ENCODE results near the gene ZSWIM1.
"Not testable (repeated sequence)": the region's sequence is repeated elsewhere in the genome, so short reads cannot be mapped to it uniquely, and the experiment has no call there.

ZSWIM1 gene

DNA sequence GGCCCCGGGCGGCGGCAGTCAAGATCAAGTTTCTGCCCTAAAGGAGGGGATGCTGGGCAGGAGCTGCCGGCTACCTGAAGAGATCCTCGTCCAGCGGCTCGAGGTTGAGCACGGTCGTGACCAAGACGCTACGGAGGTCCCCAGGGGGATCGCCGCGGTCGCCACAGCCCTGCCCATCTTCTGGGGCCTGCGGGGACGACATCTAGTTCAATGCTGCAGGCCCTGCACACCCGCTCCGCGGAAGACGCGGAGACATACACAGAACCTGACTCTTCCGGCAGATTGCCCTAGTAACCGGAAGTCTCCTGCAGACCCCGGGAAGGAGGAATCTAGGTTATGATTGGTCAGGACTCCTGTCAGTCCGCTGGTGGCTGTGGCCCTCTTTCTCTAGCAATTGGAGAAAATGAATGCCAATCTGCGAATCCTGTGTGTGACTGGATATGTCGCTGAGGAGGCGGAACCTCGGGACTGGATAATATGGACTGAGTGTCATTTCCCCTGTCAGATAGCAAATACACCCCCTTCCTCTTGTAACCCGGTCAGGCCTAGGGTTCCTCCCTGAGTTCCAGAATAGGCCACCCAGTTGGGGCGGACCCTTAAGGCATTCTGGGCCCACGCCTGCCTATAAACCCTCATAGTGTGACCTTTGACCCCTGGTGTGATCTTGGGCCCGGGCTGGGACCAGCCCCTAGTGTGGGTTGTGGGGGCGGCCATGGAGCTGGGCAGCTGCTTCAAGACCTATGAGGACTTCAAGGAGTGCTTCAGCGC is 23.7 kb upstream of the ZSWIM1 start, which contains the start of the genes ACOT8 and ZSWIM3:
TSS of gene ACOT8 (minus strand) at position 279 of the 768 bp plus-strand sequence. CDS start at position 202, 77 bp downstream.
TSS of gene ZSWIM3 (plus strand) at position 501 of the 768 bp plus-strand sequence. CDS start at position 713, 212 bp downstream.
- peak; percentile 100 for DNase-seq

GRCh38 chr20:45857882-45858216 is 23.2 kb upstream of the ZSWIM1 start:
- no peak for DNase-seq

- no peak for DNase-seq
Observed at GRCh38 chr20:45859916-45860315, 21.1 kb upstream of the ZSWIM1 start.

DNA sequence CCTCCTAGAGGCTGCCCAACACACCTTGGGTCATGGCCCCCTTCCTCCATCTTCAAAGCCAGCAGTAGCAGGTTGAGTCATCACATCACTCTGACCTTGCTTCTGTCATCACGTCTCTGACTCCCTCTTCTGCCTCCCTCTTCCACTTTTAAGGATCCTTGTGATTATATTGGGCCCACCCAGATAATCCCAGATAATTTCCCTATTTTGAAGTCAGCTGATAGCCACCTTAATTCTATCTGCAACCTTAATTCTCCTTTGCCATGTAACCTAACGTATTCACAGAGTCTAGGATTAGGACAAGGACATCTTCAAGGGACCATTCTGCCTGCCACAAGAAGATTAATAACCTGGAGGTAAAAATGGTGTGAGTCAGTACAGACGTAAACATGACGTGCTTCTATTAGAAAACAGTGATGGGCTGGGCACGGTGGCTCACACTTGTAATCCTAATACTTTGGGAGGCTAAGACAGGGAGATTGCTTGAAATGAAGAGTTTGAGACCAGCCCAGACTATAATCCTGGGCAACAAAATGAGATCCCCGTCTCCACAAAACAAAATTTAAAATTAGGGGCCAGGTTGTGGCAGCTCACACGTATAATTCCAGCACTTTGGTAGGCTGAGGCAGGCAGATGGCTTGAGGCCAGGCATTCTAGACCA is 20.3 kb upstream of the ZSWIM1 start:
- DNase-seq = no peak

DNA sequence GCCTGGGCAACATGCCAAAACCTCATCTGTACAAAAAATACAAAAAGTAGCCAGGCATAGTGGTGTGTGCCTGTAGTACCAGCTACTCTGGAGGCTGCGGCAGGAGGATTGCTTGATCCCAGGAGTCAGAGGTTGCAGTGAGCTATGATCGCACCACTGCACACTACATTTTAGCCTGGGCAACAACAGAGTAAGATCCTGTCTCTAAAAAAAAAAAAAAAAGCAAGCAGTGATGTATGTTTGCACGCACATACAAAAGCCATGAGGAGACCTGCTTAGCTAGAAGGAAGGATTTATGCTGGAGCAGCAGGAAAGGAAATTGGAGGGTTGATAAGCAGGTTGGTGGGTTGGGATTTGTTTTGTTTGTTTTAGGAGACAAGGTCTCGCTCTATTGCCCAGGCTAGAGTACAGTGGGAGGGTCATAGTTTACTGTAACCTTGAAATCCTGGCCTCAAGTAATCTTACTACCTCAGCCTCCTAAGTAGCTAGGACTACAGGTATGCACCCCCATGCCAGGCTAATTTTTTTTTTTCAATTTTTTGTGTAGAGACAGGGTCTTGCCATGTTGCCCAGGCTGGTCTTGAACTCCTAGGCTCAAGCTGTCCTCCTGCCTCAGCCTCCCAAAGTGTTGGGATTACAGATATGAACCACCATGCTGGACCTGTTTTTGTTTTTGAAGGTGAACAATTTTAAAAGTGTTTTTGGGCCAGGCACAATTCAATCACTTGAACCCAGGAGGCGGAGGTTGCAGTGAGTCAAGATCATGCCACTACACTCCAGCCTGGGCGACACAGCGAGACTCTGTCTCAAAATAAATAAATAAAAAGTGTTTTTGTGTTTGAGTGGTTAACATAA is 19.6 kb upstream of the ZSWIM1 start:
- DNase-seq = no peak

DNA sequence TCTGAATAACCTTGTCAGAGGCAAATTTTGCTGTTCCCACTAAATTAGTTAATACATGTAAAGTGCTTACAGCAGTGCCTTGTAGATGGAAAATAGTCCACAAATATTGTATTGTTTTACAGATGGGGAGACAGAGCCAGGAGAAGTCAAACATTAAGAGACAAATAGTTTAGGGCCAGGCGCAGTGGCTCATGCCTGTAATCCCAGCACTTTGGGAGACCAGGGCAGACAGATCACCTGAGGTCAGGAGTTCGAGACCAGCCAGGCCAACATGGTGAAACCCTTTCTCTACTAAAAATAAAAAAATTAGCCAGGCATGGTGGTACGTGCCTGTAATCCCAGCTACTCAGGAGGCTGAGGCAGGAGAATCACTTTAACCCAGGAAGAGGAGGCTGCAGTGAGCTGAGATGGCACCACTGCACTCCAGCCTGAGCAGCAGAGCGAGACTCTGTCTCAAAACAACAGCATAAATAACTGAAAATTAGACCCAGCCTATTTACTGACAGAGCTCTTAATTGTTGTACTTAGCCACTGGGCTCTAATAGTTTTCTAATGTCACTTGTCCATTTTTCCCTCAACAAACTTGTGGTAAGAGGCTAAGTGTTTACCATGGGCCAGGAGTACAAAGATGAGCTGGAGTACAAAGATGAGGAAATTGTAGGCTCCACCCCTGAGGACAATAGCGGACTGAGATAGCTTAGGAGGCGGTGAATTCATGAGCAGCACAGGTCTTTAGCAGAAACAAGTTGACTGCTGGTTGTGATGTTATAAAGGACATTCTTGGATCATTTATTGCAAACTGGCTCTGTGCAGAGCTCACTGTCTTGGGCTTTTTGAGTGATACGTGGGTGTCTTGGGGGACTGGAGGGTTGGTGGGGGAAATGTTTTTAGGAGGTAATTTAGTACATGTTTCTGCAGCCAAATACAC is 17.2 kb upstream of the ZSWIM1 start:
- DNase-seq = no peak

DNA sequence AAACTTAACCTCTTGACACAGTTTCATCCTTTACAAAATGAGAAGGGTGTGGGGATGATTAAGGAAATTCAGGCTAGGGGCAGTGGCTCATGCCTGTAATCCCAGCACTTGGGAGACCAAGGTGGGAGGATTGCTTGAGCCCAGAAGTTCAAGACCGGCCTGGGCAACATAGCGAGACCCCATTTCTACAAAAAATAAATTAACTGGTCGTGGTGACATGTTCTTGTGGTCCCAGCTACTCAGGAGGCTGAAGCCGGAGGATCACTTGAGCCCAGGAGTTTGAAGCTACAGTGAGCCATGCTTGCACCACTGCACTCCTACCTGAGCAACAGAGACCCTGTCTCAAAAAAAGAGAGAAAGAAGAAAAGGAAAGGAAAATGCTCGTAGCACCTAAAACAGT is 14.6 kb upstream of the ZSWIM1 start:
- no peak for DNase-seq

- DNase-seq = no peak
Observed at GRCh38 chr20:45867136-45867818, 13.8 kb upstream of the ZSWIM1 start.

- DNase-seq = peak; percentile 45
Observed at GRCh38 chr20:45867819-45868176, 13.2 kb upstream of the ZSWIM1 start.

- DNase-seq = no peak
Observed at GRCh38 chr20:45872626-45873025, 8.4 kb upstream of the ZSWIM1 start.

DNA sequence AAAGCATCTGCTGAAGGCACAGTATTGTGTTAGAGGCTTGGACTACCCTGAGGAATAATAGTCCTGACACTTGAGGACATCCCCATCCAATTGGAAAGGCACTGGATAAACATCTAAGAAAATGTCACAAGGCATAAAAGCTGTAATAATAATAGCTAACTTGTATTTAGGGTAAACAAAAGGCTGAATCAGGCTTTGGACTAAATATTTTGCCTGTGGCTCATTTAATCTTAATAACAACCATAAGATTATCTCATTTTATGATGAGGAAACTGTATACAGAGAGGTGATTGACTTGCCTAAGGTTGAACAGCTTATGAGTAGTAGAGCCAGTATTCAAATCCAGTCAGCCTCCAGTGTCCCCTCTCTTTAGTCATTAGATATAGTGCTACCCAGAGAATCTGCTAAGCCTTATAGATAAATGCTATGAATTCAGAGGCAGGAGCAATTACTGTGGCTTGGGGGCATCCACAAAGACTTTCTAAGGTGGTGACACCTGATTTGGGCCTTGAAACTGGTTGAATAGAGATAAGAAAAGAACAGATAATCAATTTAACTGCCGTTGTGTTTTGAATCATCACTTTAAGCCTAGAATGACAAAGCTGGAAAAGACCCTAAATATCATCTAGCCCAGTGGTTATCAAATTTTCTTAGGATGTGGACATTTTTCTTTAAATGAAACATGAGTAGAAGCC is 7.5 kb upstream of the ZSWIM1 start:
- no peak for DNase-seq

GRCh38 chr20:45874104-45874481 is 6.9 kb upstream of the ZSWIM1 start:
- not testable (repeated sequence) for DNase-seq

DNA sequence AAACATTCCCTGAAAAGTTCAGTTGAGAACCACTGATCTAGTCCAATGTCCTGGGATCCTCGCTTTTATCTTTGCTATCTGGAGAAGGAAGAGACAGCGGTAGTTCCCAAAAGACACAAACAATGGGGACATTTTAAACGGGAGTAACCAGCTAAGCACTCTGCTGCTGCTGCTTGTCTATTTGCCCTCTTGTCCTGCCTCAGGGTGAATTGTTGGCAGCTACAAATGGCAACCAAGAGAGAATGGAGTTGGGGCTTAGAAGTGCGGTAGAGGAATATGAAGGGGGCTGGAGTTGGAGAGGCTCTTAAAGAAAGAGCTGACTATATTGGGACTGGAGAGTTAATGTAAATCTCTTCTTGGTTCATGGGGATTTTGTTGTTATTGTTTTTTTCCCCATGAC is 6.5 kb upstream of the ZSWIM1 start:
- DNase-seq = no peak

DNA sequence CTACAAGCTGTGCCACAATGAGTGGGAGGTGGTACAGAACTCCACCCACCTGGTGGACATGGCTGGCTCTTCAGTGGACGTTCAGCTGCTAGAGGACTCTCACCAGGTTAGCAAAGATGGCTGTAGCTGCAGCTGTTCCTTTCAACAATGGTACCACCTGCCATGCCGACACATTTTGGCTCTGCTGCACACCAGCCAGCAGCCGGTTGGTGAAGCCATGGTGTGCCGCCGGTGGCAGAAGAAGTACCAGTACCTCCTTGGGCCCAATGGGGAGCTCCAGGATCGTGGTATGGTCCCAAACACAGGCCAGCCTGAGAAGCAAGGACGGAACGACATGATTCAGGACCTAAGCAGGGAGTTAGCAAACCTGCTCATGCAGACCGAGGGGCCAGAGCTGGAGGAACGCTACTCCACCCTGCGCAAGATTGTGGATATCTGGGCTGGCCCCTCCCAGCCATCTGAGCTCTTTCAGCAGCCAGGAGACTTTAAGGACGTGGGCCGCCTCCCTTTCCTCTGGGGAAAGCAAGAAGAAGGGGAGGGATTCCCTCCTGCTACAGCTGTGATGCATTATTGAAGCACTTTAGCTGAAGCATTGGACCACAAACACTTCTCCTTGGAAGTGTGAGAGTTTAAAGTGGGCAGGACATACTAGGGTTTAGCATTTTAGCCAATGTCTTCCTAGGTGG is 2.8 kb upstream of the ZSWIM1 start:
- no peak for DNase-seq

- no peak for DNase-seq
Observed at GRCh38 chr20:45882469-45883099, 1.6 kb downstream of the ZSWIM1 start.

DNA sequence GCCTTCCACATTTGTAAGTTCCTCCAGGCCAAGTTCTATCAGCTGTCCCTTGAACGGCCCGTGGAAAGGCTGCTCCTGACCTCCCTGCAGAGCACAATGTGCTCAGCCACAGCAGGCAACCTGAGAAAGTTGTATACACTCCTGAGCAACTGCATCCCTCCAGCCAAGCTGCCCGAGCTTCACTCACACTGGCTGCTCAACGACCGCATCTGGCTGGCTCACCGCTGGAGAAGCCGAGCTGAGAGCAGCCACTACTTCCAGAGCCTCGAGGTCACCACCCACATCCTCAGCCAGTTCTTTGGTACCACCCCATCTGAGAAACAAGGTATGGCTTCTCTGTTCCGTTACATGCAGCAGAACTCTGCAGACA is 2.1 kb downstream of the ZSWIM1 start:
- no peak for DNase-seq

DNA sequence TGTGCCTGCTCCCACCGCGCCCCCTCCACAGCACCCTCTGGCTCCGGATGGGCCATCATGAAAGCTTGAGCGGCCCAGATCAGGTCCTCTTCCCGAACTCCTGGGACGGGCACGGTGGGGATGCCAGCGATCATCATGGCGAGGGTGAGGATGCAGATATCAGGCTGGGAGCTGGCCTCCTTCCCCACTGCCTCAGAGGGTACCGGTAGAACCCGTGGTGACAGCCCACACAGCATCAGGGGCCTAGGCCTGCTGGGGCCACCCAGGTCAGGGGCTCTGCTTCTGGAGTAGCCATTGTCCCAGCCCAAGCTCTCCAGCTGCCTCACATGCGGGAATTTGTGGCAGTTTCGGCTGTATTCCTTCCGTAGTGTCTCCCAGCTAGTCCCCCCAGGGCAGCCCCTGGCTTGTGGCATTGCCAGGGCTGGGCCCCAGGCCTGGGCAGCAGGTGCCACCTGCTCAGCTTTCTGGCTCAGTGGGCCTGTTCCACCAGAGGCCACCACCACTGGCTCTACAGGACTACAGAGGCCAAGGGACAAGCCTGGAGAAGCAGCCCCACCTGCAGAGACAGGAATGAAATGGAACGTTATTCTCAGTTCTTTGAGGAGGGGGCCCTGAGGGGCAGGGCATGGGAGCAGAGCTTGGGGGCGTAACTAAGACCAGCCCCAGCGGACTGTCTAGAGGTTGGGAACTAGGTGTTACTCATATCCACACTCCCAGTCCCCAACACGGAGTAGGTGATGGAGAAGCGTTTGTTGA is 5.7 kb downstream of the ZSWIM1 start:
- DNase-seq = no peak

- no peak for DNase-seq
Observed at GRCh38 chr20:45887346-45887715, 6.3 kb downstream of the ZSWIM1 start, which contains the start of gene SPATA25. TSS of gene SPATA25 (minus strand) at chr20:45887622. CDS start at chr20:45887590, 32 bp downstream.

DNA sequence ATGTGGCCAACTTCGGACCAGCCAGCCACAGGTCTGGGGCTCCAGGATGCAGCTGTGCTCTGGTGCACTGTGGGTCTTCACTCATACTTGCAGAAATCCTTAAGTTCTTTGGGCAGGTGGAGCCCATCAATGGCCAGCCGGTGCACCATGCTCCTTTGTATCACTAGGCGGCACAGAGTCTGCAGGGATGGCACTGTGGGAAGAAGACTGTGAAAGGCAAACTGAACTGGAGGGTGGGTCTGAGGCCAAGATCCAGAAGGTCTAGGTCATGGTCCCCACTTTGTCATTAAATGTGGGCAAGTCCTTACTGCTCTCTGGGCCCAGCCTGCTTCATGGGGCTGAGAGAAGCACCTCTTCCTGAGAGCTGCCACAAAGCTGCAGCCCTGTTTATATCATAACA is 7.7 kb downstream of the ZSWIM1 start:
- DNase-seq = no peak
